GM21526 (cell line): Measurements from ENCODE around the gene NPTXR.
"Not testable (repeated sequence)": the region's sequence is repeated elsewhere in the genome, so short reads cannot be mapped to it uniquely, and the experiment has no call there.

ENCODE experiments used
- ATAC-seq: cut with Tn5 transposase; IDR thresholded peaks from one replicate; pipeline ENCODE4 v1.9.1; 2021; ENCODE audit warnings: moderate library complexity; ENCODE audit not compliant: unreplicated experiment, low FRiP score

NPTXR gene

DNA sequence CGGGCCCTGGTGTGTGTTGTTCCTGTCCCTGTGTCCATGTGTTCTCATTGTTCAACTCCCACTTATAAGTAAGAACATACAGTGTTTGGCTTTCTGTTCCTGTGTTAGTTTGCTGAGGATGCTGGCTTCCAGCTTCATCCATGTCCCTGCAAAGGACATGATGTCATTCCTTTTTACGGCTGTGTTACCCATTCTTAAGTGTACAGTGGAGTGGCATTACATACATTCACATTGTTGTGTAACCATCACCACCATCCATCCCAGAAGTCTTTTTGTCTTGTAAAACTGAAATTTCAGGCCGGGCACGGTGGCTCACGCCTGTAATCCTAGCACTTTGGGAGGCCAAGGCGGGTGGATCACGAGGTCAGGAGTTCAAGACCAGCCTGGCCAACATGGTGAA, 10.6 kb upstream of the NPTXR start:
- ATAC-seq, result not testable (repeated sequence)

GRCh38 chr22:38853883-38854282, 10.1 kb upstream of the NPTXR start:
- ATAC-seq, result not testable (repeated sequence)

DNA sequence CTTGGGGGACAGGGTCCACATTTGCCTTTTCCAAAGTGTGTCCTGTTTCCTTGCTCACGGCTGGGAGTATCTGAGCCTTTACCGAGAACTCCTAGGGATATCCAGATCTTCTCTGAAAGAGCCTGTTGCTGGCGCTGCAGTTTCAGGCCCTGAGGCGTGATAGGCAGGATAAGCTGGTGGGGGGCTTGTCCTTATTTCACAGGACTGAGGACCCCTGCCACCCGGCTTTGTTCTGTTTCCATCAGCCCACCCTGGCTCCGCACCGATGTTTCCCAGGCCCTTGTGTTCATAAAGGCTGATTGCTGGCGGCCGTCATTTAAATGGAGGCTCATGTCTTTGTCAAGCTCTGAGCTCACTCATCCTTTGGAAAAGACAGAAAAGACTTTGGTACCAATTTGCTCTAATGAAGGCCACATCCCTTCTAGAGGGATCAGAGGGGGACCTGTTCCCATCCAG, 9.4 kb upstream of the NPTXR start:
- ATAC-seq, result no peak

DNA sequence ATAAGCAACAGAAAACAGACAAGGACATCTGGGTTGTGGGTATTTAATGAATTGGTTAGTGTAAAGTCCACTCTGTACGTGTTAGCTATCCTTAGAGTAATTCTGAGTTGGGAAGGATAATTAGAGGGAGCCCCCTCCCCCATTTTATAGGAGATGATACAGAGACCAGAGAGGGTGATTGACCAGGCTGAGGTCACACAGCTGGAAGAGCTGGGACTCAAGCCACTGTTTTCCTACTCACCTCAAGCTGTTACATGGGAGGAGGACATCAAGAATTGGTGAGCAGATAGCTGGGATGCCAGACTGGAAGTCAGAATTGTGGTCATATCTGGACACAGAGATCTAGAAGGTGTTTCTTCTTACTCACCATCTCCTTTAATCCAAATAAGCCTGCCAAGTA, 8.7 kb upstream of the NPTXR start:
- ATAC-seq, result no peak

DNA sequence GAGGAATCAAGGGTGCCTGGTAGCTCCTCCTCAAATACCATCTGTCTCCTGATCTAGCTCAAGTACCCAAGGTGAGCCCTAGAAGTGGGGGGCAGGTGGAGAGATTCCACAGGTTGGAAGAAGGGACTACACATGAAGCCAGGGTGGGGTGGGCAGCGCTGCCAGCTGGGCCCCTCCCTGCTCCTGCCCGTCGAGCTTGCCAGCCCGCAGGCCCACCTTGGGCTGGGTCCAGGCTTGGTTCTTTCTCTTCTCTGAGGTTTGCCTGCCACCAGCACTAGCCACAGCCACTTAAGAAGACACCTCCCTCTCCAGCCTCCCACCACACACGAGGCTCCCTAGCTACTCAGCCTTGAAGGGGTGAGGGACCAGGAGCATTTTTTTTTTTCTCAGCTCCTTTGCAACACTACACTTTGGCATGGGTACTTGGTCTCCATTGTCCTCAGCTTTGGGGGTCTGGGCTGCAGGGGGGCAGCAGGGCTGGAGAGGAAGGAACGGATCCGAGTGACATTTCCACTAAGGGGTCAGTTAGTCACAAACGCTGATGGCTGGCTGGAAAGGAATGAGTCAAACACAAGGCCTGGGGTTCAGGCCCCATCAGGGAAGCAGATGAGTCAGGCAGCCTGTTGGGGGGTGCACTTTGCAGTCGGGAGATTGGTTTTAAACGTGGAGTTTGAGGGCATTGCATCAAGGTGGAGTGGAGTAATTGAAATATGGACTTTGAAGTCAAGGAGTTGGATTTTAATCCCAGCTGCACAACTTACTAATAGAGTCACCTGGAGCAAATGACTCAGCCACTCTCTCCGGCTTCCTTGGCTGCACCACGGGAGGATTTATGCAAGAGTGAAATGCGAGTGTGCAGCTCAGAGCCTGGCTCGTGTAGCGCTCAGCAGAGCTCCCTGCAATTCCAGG, 7.4 kb upstream of the NPTXR start:
- ATAC-seq, result no peak

DNA sequence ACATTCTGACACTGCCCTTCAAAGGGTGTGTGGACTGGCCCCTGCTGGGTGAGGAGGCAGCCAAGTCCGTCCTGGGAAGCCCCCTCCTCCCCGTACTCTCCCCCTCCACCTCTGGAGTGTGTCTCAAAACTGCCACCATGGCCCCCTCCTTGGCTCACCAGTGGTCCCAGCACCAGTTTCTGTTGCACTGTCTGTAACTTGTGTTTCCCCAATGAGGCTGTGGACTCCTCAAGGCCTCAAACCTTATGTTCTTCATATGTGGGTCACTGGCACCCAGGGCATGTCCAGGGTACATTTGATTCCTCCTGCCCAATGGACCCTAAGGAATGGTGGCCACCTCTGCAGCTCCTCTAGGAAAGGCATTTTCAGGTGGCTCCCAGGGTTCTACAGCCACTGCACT, 6.6 kb upstream of the NPTXR start:
- no peak for ATAC-seq

- ATAC-seq, result no peak
These were observed 6.0 kb upstream of the NPTXR start for GRCh38 chr22:38849811-38850210.

- no peak for ATAC-seq
These were observed 2.6 kb upstream of the NPTXR start for GRCh38 chr22:38846412-38846811.

- ATAC-seq, result no peak
These were observed 1.3 kb upstream of the NPTXR start for GRCh38 chr22:38845004-38845740.

- ATAC-seq, result no peak
These were observed 631 bp upstream of the NPTXR start for GRCh38 chr22:38844315-38845003.

DNA sequence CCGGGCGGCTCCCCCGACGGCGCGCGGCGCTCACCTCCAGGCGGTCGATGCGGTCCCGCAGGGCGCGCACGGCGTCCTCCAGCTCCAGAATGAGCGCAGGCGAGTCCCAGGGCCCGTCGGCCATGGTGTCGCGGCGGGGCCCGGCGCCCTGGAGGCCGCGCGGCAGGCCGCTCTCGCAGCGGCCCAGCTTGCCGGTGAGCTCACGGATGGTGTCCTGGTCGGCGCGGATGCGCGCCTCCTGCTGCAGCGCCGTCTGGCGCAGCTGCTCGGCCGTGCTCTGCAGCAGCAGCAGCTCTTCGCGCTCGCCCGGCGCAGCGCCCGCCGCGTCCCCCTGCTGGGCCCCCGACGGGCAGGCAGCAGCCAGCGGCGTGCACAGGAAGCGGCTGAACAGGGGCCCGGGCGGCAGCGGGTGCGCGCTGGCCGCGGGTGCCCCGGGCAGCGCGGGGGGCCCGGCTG, 599 bp downstream of the NPTXR start:
- ATAC-seq, result no peak

DNA sequence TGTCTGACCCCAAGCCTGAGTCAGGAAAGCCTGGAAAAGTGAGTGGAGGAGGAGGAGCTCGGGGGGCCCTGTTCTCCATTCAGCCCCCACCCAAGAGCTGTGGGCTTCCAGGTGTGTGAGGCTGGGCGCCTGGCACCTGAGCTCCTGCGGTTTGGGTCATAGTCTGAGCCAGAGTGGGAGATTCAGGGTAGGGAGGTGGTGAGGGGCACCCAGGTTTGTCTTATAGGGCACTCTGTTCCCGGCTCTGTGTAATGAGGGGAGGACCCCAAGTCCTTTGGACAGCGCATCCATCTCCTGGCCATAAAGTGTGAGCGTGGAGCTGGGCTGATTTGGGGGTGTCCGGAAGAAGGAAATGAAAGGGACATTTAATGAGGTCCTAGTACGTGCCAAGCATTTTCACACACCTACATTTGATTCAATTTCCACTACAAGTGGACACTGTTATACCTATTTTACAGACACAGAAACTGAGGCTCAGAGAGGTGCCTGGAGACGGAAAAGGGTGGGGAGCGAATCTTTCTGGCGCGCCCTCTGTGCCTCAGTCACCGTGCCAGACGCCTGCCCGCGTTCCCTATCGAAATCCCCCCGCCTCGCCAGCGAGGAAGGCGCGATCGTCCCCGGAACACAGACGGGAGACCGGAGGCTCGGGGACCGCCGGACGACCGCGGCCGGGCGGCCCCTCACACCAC, 1.2 kb downstream of the NPTXR start:
- no peak for ATAC-seq

GRCh38 chr22:38841635-38842034, 2.2 kb downstream of the NPTXR start:
- no peak for ATAC-seq

- no peak for ATAC-seq
These were observed 2.6 kb downstream of the NPTXR start for GRCh38 chr22:38841211-38841610.

- no peak for ATAC-seq
These were observed 3.7 kb downstream of the NPTXR start for GRCh38 chr22:38840129-38840528.

DNA sequence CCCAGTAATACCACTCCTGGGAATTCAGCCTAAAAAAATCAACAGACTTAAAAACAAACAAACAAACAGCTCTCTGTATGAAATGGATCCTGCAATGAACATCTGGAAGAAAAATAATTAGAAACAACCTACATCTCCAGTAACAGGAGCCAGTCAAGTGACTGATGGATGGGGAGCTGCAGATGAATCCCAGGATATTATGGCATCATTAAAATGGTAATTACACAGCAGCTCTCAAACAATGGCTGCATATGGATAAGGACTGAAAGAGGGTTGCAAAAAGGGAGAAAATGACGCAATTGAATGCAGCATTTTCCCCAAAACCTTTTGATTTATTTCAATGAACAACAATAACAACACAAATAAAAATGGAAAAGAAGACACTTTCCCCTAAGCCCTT, 4.1 kb downstream of the NPTXR start:
- ATAC-seq, result no peak

DNA sequence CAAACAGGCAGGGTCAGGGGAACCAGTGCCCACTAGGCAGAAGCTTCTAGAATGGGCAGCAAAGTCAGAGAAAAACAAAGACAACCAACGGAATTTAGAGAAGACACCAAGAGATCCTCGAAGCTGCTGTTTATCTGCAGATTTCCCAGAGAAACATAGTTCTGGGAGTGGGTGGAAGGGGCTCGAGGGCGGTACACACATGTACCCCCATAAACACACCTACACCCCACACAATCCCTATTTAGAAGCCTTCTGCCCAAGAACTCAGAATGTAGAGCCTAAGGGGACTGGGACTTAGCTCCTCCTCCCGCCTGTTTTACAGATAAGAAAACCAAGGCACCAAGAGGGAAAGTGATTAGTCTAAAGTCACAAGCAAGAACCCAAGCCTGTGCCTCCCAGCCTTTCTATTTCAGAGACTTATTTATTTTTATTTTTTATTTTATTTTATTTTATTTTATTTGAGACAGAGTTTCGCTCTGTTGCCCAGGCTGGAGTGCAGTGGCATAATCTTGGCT, 6.4 kb downstream of the NPTXR start:
- ATAC-seq, result no peak

GRCh38 chr22:38835888-38836301, 7.9 kb downstream of the NPTXR start:
- no peak for ATAC-seq

DNA sequence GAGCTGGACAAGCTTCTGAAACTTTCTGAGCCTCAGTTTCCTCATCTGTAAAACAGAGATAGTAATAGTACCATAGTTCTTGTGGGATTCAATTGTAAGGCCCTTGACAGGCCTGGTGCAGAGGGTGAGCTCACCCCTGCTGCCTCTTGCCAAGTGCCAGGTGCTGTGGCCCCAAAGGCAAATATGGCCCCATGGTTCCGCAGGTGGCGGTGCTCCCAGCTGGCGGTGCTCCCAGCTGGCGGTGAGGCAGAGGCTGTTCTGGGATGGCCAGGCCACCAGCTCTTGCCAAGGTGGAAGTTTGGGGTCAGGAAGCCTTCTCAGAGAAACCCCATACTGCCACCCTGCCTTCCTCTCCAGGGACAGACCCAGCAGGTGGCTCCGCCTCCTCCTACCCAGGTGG, 8.8 kb downstream of the NPTXR start:
- ATAC-seq, result no peak
